Activated CD4-positive, alpha-beta T cell treated with anti-CD3 and anti-CD28 coated beads, Interleukin-2, amount 50 U/mL, for 48 hours (primary cell): ENCODE measurements around the gene SNAPC1.
"Not testable (repeated sequence)": the region's sequence is repeated elsewhere in the genome, so short reads cannot be mapped to it uniquely, and the experiment has no call there.

Experiments
- DNase-seq, 2 experiments: peaks; one replicate each; pipeline ENCODE4 v3.0.0-alpha.2; 2020

SNAPC1 gene, protein sequence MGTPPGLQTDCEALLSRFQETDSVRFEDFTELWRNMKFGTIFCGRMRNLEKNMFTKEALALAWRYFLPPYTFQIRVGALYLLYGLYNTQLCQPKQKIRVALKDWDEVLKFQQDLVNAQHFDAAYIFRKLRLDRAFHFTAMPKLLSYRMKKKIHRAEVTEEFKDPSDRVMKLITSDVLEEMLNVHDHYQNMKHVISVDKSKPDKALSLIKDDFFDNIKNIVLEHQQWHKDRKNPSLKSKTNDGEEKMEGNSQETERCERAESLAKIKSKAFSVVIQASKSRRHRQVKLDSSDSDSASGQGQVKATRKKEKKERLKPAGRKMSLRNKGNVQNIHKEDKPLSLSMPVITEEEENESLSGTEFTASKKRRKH

DNA sequence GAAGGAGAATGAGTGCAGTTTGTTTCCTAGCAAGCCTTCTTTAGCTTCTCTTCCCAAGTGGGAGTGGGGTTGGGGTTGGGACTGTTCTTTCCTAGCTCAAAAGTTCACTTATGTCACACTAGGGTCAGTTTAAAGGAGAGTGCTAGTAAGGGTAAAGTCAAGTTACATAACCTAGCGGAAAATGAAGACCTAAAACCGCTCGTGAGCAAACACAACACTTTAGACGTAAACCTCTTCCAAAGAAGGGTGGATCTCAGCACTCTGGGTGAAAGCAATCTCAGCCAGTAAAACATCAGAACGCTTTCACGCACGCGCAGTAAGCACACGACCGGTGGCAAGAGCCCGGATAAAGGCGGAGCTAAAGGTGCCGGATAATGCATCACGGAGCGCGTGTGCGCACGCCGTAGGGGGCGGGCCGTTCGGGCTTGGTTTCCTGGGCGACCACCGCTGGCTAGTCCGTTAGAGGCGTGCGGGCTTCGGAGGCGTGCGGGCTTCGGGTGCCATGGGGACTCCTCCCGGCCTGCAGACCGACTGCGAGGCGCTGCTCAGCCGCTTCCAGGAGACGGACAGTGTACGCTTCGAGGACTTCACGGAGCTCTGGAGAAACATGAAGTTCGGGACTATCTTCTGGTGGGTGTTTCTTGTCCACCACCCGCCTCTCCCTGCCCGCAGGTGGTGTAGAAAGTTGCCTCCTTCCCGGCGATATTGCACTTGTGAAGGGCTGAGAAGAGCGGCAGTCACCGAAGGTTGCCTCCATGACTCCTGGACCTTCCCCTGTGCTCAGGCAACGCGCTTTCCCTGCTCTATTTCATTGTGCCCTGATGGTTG is at the start of gene SNAPC1:
Gene SNAPC1, plus strand, starts transcription at position 462 of the 828 bp plus-strand sequence. Its CDS starts 41 bp downstream, at position 503.
- DNase-seq, result peak; percentile 97 to 98

DNA sequence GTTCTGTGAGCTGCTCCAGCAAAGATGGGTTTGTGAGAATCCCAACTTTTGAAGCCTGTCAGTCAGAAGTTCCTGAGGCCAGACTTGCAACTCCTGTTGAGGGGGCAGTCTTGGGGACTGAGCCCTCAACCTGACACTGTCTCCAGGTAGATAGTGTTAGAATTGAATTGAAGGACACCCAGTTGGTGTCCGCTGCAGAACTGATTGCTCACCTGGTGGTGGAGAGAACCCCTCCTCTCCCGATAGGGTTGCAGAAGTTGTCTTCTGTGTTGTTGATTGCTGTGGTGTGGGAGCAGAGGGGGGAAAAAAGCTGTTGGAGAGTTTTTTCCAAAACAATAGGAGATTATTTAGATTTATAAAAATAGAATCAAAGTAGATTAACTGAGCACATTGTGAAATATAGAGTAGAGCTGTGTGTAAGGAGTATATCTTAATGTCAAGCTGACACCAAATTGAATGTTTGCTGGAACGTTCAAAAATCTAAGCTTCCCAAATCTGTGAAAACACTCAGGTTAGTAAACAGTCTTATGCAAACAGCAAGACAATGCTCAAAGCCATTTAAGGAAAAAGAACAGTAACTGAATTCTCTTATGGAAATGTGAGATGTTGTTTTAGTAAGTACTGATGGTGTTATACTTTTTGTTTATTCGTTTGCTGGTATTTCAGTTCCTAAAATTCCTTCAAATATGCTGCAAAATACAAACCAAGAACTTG is 48.3 kb upstream of the SNAPC1 start:
- DNase-seq, result no peak

DNA sequence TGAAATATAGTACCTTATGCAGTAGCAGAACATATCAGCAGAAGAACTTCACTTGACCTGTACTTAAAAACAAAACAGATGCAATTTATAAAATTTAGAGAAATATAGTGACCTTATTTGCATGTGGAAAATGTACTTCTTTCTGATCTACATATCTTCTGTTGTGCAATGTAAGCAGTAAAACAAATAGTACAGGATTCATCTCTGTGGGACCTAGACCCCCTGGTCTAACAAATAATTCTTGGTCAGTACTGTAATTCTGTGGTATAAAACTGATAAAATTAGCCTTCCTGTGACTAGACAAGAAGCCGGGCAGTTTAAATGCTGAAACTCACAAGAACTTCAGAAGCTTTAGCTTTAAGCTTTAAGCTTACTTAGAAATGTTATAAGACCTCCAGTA is 45.3 kb upstream of the SNAPC1 start:
- DNase-seq, result no peak

DNA sequence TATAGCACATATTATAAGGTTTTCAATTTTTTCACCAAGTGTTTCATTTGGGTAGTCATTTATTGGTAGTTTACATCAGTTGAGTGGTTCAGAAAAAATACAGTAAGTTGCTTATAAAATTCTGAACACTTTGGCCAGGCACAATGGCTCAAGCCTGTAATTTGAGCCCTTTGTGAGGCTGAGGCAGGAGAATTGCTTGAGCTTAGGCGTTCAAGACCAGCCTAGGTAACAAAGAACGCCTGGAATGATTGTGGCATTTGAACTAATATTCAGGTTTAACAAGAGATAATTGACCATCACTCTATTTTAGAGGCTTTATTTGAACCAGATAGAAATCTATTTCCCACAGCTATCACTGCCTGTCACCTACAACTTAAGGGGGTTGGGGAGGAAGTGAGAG is 44.2 kb upstream of the SNAPC1 start:
- DNase-seq, result no peak

DNA sequence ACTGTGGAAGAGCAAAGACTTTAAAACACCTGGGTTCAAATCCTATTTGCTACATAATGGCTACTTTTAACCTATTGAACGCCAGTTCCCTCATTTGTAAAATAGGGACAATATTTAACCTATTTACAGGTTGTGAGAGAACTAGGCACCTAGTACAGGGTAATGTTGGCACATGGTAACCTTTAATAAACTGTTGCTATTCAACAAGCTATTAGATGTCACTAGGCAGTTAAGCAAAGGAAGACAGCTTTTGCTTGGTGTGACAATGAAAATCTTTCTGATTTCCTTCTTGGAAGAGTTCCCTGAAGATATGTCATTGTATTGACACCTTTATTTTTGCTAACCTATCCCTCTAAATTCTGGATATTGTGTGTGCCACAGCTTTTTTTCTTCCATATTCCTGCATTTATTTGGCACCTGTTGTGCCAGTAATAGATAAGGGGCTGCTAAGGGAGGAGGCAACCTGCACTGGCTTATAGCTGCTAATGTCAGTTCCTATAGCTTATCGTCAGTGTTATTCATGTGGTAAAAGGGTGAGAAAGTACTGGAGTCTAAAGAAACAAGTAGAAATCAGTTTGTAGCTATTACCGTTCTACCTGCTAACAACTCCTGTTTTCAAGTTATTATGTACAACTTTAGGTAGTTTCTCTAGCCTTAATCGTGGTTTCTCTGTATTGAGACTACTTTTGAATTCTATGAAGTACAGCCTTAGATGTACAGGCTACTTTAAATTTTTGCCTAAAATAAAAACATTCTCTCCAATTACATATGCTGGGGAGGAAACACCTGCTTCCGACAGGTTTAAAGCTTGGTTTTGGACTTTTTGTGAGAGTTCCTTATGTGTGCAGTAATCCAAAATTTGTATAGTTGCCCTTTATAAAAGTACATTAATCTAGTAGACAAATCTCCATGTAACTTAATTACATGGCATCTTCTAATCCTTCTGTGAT is 42.6 kb upstream of the SNAPC1 start:
- no peak for DNase-seq

DNA sequence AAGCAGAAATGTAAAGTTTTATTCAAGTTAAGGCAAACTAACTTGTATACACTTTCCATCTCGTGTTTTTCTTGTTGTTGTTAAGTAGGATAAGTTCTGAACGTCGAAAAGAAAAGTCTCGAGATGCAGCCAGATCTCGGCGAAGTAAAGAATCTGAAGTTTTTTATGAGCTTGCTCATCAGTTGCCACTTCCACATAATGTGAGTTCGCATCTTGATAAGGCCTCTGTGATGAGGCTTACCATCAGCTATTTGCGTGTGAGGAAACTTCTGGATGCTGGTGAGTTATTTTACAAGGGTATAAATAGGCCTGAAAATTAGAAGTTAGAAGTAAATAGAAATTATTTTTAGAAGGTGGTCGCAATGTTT is 41.9 kb upstream of the SNAPC1 start:
- no peak for DNase-seq

DNA sequence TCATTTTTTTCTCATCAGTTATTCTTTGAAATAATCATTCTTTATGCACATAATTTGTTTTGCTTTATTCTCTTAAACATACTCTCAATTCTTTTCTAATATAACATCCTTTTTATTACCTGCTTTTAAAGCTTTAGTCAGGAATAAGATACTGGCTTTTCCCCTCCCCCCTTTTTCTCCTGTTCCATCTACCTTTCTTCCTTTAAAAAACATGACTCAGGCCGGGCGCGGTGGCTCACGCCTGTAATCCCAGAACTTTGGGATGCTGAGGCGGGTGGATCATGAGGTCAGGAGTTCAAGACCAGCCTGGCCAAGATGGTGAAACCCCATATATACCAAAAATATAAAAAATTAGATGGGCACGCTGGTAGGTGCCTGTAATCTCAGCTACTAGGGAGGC is 41.5 kb upstream of the SNAPC1 start:
- no peak for DNase-seq

DNA sequence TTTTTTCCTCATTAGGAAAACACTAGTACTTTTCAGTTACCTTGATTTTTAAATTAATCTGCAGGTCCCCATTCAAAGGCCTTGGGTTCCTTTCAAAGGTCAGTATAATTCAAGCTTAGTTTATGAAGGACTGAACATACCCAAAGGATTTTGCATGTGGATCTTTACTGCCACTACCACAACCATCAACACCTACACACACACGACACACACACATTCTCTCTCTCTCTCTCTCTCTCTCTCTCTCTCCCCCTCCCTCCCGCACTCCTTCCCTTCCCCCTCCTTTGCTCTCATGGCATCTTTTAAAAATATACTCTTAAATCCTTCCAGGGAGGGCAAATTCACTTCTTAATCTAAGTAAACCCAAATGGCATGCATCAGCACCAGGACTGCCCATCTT is 38.1 kb upstream of the SNAPC1 start:
- DNase-seq, result no peak

DNA sequence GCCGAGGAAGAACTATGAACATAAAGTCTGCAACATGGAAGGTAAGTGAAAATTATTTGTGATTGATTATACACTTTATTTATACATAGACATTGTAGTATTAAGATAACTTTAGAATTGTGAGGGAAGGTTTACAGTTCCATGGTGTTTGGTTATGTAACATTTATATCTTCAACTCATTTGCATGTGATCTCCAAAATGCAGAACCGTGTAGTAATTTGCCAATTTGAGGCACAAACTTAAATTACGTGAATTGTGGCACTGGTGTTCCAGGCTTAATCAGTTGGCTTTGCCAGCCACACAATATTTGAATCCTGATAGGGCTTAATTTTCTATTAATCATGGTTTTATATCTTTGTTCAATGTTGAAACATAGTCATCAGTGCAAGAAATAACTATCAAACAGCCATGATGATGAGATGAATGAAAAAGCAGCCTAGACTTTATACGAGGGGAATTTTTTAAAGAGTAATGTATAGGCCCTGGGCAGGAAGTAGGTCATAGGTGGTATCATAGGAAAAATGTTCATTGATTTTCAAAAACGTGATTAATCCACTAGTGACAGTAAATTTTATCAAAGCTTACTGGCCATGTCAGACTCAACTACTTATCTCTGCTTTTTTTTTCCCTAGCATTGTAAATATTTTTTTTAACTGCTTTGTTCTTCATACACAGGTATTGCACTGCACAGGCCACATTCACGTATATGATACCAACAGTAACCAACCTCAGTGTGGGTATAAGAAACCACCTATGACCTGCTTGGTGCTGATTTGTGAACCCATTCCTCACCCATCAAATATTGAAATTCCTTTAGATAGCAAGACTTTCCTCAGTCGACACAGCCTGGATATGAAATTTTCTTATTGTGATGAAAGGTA is 35.2 kb upstream of the SNAPC1 start:
- no peak for DNase-seq

DNA sequence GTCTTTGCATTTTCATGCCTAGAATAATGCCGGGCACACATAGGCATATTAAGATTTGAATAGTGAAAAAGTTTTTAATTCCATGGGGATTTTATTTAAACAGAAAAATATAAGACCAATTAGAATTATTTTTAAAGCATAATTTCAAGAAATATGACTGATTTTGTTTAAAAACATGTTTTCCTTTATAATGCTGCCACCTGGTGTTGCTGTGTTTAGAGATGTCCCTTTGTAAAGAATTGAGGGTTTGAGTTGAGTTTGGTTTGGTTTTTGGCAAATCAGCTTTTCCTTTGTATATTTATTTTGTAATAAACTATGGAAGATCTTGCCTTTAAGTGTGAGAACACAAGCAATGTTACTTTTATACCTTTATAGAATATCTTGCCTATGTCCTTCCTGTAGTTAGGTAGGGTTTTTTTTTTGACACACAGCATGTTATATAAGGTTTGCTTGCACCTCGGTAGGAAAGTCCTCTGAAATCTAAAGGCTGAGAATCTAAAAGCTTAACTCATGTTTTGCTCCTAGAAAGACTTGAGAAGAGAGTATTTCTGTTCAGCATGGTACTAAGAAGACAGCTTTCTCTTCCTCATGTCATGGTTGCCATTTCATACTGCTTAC is 31.4 kb upstream of the SNAPC1 start:
- DNase-seq, result no peak

DNA sequence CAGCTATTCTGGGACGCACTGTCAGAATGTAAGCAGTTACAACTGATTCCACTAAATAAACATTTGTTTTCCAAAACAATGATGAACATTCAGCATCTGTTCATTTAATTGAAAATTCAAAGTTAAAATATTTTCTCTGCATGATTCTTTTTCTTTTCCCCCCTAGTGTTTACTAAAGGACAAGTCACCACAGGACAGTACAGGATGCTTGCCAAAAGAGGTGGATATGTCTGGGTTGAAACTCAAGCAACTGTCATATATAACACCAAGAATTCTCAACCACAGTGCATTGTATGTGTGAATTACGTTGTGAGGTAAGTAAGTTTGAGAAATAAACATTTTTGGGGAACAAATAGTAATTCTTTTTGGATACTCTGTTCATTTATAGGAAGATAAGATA is 28.2 kb upstream of the SNAPC1 start:
- DNase-seq, result no peak

DNA sequence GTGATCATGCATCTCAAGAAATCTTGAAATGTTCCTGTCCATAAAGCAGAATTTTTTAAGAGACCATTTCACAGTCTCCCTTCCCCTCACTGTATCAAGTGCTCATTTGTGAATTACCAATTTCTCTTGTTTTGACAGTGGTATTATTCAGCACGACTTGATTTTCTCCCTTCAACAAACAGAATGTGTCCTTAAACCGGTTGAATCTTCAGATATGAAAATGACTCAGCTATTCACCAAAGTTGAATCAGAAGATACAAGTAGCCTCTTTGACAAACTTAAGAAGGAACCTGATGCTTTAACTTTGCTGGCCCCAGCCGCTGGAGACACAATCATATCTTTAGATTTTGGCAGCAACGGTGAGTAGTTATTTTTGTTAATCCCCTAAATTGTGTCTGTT is 25.5 kb upstream of the SNAPC1 start:
- no peak for DNase-seq

DNA sequence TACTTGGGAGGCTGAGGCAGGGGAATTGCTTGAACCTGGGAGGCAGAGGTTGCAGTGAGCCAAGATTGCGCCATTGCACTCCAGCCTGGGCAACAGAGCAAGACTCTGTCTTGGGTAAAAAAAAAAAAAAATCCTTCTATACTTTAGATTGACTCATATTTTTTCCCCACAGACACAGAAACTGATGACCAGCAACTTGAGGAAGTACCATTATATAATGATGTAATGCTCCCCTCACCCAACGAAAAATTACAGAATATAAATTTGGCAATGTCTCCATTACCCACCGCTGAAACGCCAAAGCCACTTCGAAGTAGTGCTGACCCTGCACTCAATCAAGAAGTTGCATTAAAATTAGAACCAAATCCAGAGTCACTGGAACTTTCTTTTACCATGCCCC is 24.3 kb upstream of the SNAPC1 start:
- DNase-seq, result no peak

DNA sequence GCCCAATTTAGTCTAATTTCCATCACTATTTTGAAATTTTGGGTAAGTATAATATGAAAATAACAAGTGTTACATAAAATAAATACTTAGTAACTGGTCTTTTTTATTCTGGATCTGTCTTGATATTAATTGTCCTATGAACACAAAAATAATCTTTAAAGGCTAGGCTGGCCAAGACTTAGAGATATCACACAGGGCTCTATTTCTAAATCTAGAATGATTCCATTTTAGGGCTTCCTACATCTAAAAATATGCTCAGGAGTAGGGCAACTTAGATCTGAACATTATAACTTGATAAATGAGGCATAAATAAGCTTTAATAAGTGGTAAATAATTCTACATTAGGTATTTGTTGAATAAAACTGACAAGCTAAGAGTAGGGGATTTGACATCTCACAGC is 23.1 kb upstream of the SNAPC1 start:
- DNase-seq, result no peak

DNA sequence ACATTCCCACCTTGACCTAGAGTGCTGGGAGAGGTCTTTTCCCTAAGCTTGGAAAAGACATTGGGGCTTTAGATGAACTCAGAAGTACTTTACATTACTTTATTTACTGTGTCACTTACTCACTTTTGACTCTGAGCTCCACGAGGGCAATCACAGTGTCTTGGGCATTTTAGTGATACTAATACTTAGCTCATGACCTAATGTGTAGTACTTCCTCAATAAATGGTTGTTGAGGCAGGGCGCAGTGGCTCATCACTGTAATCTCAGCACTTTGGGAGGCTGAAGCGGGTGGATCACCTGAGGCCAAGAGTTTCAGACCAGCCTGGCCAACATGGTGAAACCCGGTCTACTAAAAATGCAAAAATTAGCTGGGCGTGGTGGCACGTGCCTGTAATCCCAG is 19.8 kb upstream of the SNAPC1 start:
- no peak for DNase-seq

DNA sequence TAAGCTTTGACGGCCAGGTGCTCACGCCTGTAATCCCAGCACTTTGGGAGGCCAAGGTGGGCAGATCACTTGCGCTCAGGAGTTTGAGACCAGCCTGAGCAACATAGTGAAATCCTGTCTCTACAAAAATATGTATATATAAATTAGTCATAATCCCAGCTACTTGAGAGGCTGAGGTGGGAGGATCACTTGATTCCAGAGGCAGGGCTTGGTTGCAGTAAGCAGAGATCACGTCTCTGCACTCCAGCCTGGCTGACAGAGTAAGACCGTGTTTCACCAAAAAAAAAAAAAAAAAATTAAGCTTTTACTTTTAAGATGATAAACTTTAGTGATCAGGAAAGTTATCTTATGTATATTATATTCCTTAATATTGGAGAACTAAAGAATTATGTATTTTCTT is 18.0 kb upstream of the SNAPC1 start:
- no peak for DNase-seq

DNA sequence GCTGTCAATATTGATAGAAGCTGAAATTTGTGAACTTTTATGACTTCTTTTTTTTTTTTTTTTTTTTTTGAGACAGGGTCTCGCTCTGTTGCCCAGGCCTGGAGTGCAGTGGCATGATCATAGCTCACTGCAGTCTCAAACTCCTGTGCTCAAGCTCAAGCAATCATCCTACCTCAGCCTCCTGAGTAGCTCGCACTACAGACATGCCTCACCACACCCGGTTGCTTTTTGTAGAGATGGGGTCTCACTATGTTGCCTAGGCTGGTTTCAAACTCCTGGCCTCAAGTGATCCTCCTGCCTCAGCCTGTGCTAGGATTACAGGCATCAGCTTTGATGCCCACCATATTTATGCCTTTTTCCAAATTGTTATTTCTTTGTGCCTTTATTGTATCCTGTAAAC is 15.9 kb upstream of the SNAPC1 start:
- not testable (repeated sequence) for DNase-seq

DNA sequence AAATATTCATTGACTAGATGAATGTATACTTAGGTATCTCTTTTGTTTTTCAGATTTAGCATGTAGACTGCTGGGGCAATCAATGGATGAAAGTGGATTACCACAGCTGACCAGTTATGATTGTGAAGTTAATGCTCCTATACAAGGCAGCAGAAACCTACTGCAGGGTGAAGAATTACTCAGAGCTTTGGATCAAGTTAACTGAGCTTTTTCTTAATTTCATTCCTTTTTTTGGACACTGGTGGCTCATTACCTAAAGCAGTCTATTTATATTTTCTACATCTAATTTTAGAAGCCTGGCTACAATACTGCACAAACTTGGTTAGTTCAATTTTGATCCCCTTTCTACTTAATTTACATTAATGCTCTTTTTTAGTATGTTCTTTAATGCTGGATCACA is 15.3 kb upstream of the SNAPC1 start:
- DNase-seq, result no peak

DNA sequence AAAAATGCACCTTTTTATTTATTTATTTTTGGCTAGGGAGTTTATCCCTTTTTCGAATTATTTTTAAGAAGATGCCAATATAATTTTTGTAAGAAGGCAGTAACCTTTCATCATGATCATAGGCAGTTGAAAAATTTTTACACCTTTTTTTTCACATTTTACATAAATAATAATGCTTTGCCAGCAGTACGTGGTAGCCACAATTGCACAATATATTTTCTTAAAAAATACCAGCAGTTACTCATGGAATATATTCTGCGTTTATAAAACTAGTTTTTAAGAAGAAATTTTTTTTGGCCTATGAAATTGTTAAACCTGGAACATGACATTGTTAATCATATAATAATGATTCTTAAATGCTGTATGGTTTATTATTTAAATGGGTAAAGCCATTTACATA is 14.9 kb upstream of the SNAPC1 start:
- DNase-seq, result no peak

DNA sequence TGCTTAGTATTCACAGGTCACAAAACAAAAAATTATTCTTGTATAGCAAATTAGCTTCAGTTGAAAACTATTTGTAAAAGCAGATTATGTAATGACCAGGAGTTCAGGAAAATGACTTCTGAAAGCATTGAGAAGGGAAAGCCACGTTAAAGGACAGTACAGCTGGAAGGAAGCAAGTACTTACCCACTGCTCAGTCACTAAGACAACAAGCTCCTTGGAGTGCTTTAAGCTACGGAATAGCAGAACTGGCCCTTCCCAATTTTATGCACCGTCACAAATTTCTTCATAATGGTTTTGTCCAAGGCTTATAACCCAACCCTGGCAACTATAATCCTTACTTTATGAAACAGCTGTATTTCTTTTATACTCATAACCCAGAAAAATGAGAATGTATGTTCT is 13.0 kb upstream of the SNAPC1 start:
- DNase-seq, result no peak

DNA sequence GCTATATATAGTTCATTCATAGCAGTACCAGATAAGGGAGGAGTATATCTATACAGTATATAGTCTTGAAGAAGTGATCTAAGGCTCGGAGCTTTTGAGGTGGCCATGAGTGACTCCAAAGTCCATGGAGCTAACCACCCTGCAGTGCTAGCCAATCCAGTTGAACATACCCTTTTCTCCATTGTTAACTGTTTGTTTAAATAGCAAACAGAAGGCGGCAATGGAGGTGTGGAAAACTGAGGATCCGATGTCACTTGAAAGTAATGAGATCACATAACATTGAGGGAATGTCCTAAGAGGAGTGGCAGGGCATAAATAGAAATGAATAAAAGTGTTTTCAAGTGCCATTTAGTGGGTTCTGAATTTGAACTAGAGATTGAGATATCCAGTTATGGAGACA is 12.4 kb upstream of the SNAPC1 start:
- DNase-seq, result no peak
